HepG2 (cell line): ENCODE results near the gene ALDH9A1. TPM values are rescaled to one million over a fixed set of nuclear protein-coding genes. Genes with fewer than 3 reads are reported as not detected.

Experiments
- ATAC-seq: fragments of 200-7000 bp; cut with Tn5 transposase; 3 replicates; pipeline ENCODE4 v1.9.1; 2020; ENCODE audit warnings: mild to moderate bottlenecking, moderate library complexity
- BruUV-seq: library from RNA; stranded (reverse); fragments of 400-500 nt; replicated peaks from 2 replicates; lab custom pipeline; 2021; lab: Mats Ljungman, UMichigan
- CTCF ChIA-PET: fragments of 300-600 bp; formaldehyde crosslinking; extraction: SDS; loops from one replicate; lab custom pipeline; 2021; ENCODE audit warnings: low total read pairs, inconsistent platforms, low intra/inter-chr PET ratio; lab: Yijun Ruan, JAX
- POLR2A ChIA-PET: fragments of 350-600 bp; sonication (Branson Sonifier 250); formaldehyde crosslinking; loops from one replicate; lab custom pipeline; 2020; ENCODE audit warnings: antibody characterized with exemption, inconsistent platforms; lab: Yijun Ruan, JAX
- DNase-seq: peaks from one replicate; pipeline ENCODE4 v3.0.0-alpha.2; 2015; ENCODE audit warnings: low spot score
- FAIRE-seq: peaks from 3 replicates; lab custom pipeline; 2011; peaks lifted over from hg19 to GRCh38; lab: Jason Lieb, UNC
- H2AFZ ChIP-seq: one replicate; pipeline ENCODE4 v1.6.1; 2011; ENCODE audit warnings: low read length, inconsistent platforms
- H3K27ac ChIP-seq: fragments of 300-600 bp; 3 replicates; pipeline ENCODE4 v1.8.0; 2011; ENCODE audit warnings: mixed run types, mild to moderate bottlenecking, mixed read lengths, low read length, inconsistent platforms; ENCODE audit not compliant: insufficient read depth; ENCODE audit errors: extremely low read length
- H3K27me3 ChIP-seq, 2 experiments: fragments of 200-600 bp in 1 of 2; 2 replicates in 1 of 2; 3 replicates in 1 of 2; pipeline versions ENCODE4 v1.6.0 to v1.8.0; 2011; ENCODE audit warnings: low read length in 2 of 2, mild to moderate bottlenecking in 2 of 2, moderate library complexity in 2 of 2, inconsistent platforms in 1 of 2; ENCODE audit not compliant: insufficient read depth in 2 of 2, control insufficient read depth in 1 of 2
- H3K36me3 ChIP-seq, 2 experiments: fragments of 200-600 bp in 1 of 2; replicated peaks in 1 of 2; 2 replicates in 1 of 2; 3 replicates in 1 of 2; pipeline versions ENCODE4 v1.5.1 to v1.8.0; 2011; ENCODE audit warnings: low read length in 2 of 2, inconsistent platforms in 1 of 2; ENCODE audit not compliant: insufficient read depth in 2 of 2, control insufficient read depth in 1 of 2
- H3K4me1 ChIP-seq: 2 replicates; pipeline ENCODE4 v1.5.1; 2012; ENCODE audit warnings: low read length, inconsistent platforms; ENCODE audit not compliant: insufficient read depth
- H3K4me2 ChIP-seq: 2 replicates; pipeline ENCODE4 v1.6.0; 2011; ENCODE audit warnings: low read depth, low read length, inconsistent platforms
- H3K4me3 ChIP-seq, 3 experiments: fragments of 200-600 bp in 1 of 3; sonication (generic), shearing (Covaris generic) in 1 of 3; replicated peaks in 1 of 3; 2 replicates each; pipeline ENCODE4 v1.5.1; 2011 to 2016; ENCODE audit warnings: low read length in 3 of 3, inconsistent platforms in 2 of 3, low read depth in 2 of 3, mild to moderate bottlenecking in 2 of 3, control low read depth in 1 of 3, mixed read lengths in 1 of 3; ENCODE audit not compliant: insufficient read depth in 1 of 3
- H3K79me2 ChIP-seq: one replicate; pipeline ENCODE4 v1.6.1; 2011; ENCODE audit warnings: low read length, inconsistent platforms; ENCODE audit not compliant: insufficient read depth
- H3K9ac ChIP-seq: 2 replicates; pipeline ENCODE4 v1.6.0; 2011; ENCODE audit warnings: mild to moderate bottlenecking, low read depth, low read length, inconsistent platforms; ENCODE audit not compliant: insufficient read depth
- H3K9me3 ChIP-seq: 2 replicates; pipeline ENCODE4 v1.5.1; 2012; ENCODE audit warnings: mild to moderate bottlenecking, low read length
- H4K20me1 ChIP-seq: 2 replicates; pipeline ENCODE4 v1.6.0; 2011; ENCODE audit warnings: inconsistent platforms, mild to moderate bottlenecking, low read length, moderate library complexity; ENCODE audit not compliant: insufficient read depth
- CEBPG ChIP-seq: IDR thresholded peaks from 2 replicates; pipeline ENCODE4 v1.6.1; 2016
- CREB1 ChIP-seq, 2 experiments: fragments of 450-650 bp in 1 of 2; IDR thresholded peaks; 2 replicates each; pipeline ENCODE4 v1.6.1; 2016 to 2017; ENCODE audit warnings: control low read depth in 1 of 2, mild to moderate bottlenecking in 1 of 2, missing compliant biosample characterization in 1 of 2, missing genetic modification characterization in 1 of 2
- HNF4A ChIP-seq: sonication (generic); formaldehyde crosslinking; IDR thresholded peaks from 2 replicates; pipeline ENCODE4 v1.4.0; 2020; ENCODE audit warnings: missing genetic modification reagents
- NCOR1 ChIP-seq: fragments of 200-600 bp; sonication (generic); IDR thresholded peaks from 2 replicates; pipeline ENCODE4 v1.7.0; 2017; ENCODE audit warnings: antibody characterized with exemption, low read length, borderline replicate concordance
- ZBTB21 ChIP-seq: sonication (generic); formaldehyde crosslinking; IDR thresholded peaks from 2 replicates; pipeline ENCODE4 v1.4.0; 2020; ENCODE audit warnings: missing genetic modification reagents
- ZMYM2 ChIP-seq: sonication (generic); formaldehyde crosslinking; IDR thresholded peaks from 2 replicates; pipeline ENCODE4 v1.8.0; 2022; ENCODE audit warnings: mild to moderate bottlenecking, missing genetic modification reagents
- ZMYM3 ChIP-seq: sonication (generic); formaldehyde crosslinking; IDR thresholded peaks from 2 replicates; pipeline ENCODE4 v1.5.1; 2020; ENCODE audit warnings: mild to moderate bottlenecking, missing genetic modification reagents
- ZNF121 ChIP-seq: sonication (generic); formaldehyde crosslinking; IDR thresholded peaks from 2 replicates; pipeline ENCODE4 v1.5.0; 2020; ENCODE audit warnings: mild to moderate bottlenecking, missing genetic modification reagents
- ZNF775 ChIP-seq: sonication (generic); formaldehyde crosslinking; IDR thresholded peaks from 2 replicates; pipeline ENCODE4 v1.4.0; 2020; ENCODE audit warnings: missing genetic modification reagents, mild to moderate bottlenecking, moderate library complexity, borderline replicate concordance
- WGBS: methylation state at CpG from one replicate; pipeline ENCODE4 v1.1.6; 2017; ENCODE audit warnings: low lambda C conversion rate; 5-methylcytosine and 5-hydroxymethylcytosine counted together
- in situ Hi-C: cut with HindIII; loops from 2 replicates; pipeline ENCODE4 v1.10.0; 2017; ENCODE audit warnings: low pct_unique_long_range_greater_than_20kb; ENCODE audit not compliant: extremely low pct_ligation_motif_present
- intact Hi-C: fragments of 100-400 bp; cut with micrococcal nuclease; formaldehyde crosslinking; loops from one replicate; pipeline ENCODE4 v1.10.0; 2022; ENCODE audit not compliant: unreplicated experiment
- polyA plus RNA-seq, 8 experiments: library from polyadenylated mRNA; depleted of rRNA in 3 of 8; stranded (reverse) in 7 of 8; unstranded in 1 of 8; fragments of >200 nt; fragmentation: Illumina TruSeq in 4 of 8; extraction: Trizol in 4 of 8; gene quantifications; 2 replicates each; pipeline versions ENCODE4 v1.2.1 to v1.2.3, GENCODE V29; 2011 to 2016; ENCODE audit warnings: low read depth in 4 of 8, missing spikeins in 1 of 8, mixed read lengths in 1 of 8; ENCODE audit not compliant: insufficient read depth in 1 of 8
- total RNA-seq, 5 experiments: library from RNA; depleted of rRNA; stranded (reverse); fragments of >200 nt; fragmentation: Illumina TruSeq; extraction: Trizol; gene quantifications; 2 replicates each; pipeline ENCODE4 v1.2.3, GENCODE V29; 2016; ENCODE audit warnings: low read depth in 1 of 5
- TF ChIP-seq, protein P1 (sequence below): sonication (generic); formaldehyde crosslinking; IDR thresholded peaks from 2 replicates; pipeline ENCODE4 v1.4.0; 2020; ENCODE audit warnings: missing genetic modification reagents, mild to moderate bottlenecking, borderline replicate concordance
- TF ChIP-seq, protein P2 (sequence below): IDR thresholded peaks from 2 replicates; pipeline ENCODE4 v1.4.0; 2020; ENCODE audit warnings: mild to moderate bottlenecking, missing genetic modification reagents
- TF ChIP-seq, protein P3 (sequence below): sonication (generic); formaldehyde crosslinking; conservative IDR thresholded peaks from 2 replicates; pipeline ENCODE4 v1.4.0; 2020; ENCODE audit warnings: mild to moderate bottlenecking, missing genetic modification reagents, moderate library complexity

Gene ALDH9A1
- total and polyA plus RNA-seq, 2 of the 13 experiments (the other 11 are each of a cell fraction or from before 2014, with no cell fraction given), result 27.5 to 38.5 TPM

DNA sequence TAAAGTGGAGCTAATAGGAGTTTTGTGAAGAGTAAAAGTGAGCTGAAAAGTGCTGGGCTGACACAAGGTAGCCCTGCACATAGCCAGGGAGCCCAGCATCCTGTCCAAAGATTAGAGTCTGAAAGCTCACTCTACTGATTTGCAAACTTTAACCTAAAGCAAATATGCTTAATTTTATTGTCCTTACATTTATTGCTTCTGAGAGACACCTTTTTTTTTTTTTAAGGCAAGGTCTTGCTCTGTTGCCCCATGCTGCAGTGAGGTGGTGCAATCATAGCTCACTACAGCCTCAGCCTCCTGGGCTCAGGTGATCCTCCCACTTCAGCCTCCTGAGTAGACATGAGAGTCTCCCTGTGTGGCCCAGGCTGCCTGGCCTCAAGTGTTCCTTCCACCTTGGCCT, 50.8 kb downstream of the ALDH9A1 start (continued):
- TF ChIP-seq, protein P1, sequence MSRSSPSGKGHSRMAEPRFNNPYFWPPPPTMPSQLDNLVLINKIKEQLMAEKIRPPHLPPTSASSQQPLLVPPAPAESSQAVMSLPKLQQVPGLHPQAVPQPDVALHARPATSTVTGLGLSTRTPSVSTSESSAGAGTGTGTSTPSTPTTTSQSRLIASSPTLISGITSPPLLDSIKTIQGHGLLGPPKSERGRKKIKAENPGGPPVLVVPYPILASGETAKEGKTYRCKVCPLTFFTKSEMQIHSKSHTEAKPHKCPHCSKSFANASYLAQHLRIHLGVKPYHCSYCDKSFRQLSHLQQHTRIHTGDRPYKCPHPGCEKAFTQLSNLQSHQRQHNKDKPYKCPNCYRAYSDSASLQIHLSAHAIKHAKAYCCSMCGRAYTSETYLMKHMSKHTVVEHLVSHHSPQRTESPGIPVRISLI (CRISPR knock-in tag), result peak; percentile 78
- peak; percentile 36; the same call in 1 of the 2 replicates for TF ChIP-seq CEBPG
- peak; percentile 83 for TF ChIP-seq ZMYM3 (CRISPR knock-in tag)
- TF ChIP-seq, protein P2, sequence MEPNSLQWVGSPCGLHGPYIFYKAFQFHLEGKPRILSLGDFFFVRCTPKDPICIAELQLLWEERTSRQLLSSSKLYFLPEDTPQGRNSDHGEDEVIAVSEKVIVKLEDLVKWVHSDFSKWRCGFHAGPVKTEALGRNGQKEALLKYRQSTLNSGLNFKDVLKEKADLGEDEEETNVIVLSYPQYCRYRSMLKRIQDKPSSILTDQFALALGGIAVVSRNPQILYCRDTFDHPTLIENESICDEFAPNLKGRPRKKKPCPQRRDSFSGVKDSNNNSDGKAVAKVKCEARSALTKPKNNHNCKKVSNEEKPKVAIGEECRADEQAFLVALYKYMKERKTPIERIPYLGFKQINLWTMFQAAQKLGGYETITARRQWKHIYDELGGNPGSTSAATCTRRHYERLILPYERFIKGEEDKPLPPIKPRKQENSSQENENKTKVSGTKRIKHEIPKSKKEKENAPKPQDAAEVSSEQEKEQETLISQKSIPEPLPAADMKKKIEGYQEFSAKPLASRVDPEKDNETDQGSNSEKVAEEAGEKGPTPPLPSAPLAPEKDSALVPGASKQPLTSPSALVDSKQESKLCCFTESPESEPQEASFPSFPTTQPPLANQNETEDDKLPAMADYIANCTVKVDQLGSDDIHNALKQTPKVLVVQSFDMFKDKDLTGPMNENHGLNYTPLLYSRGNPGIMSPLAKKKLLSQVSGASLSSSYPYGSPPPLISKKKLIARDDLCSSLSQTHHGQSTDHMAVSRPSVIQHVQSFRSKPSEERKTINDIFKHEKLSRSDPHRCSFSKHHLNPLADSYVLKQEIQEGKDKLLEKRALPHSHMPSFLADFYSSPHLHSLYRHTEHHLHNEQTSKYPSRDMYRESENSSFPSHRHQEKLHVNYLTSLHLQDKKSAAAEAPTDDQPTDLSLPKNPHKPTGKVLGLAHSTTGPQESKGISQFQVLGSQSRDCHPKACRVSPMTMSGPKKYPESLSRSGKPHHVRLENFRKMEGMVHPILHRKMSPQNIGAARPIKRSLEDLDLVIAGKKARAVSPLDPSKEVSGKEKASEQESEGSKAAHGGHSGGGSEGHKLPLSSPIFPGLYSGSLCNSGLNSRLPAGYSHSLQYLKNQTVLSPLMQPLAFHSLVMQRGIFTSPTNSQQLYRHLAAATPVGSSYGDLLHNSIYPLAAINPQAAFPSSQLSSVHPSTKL, result no peak
- peak; percentile 91 for TF ChIP-seq ZNF121 (CRISPR knock-in tag)
- peak; percentile 57; the same call in 1 of the 2 replicates for TF ChIP-seq ZMYM2 (CRISPR knock-in tag)

DNA sequence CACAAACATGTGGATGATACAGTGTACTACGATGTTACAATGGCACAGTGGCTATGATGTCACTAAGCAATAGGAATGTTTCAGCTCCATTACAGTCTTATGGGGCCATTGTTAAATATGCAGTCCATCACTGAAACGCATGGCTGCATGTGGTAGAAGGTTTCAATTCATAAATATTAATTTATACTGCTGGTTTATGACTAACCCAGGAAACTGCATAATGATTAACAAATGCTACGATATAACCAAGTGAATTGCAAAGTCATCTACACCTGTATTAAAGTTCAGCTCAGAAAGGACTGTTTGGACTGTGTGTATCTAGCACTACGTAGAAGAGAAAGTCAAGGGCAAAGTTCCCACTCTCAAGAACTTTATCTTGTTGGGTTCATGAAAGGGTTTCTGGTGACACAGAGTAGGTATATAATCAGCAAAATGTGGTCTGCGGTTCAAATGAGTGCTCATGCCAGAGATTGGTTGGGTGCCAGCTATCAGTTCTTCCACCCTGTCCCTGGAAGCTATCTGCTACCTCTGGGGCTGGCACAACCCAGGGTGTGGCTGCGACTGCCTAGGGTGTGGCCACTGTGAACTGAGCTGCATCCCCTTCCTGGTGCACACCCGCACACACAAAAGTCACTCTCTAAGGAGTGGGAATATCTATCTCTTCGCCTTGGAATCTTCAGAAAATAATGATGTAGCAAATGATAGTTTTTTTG, 52.6 kb downstream of the ALDH9A1 start:
- Histone ChIP-seq H2AFZ (no peak overlapping the region), H3K4me1 (peaks cover 27% of the 10 kb centered on the region), H3K27me3 (no peaks in the 10 kb centered on the region), H3K9me3 (no peaks in the 10 kb centered on the region), H3K79me2 (no peaks in the 10 kb centered on the region), H3K36me3 (peaks cover 0 to 7% of the 10 kb centered on the region in 2 experiments; a peak in 2 of 5 replicates), H3K4me3 (no peak overlapping the region), H4K20me1 (no peaks in the 10 kb centered on the region), H3K27ac (peak overlapping the region; percentile 55), H3K4me2 (peak overlapping the region; percentile 33), H3K9ac (no peak overlapping the region)
- no TSS peak for BruUV-seq
- ATAC-seq (peak; percentile 74), FAIRE-seq (peak; percentile 37), DNase-seq (peak; percentile 57)
- 42% methylated on average over 7 of the region's 8 CpGs for WGBS
- intact Hi-C loops (no loop called here), in situ Hi-C loops (no loop called here)
- ChIA-PET POLR2A (interaction anchor here (0.5 to 1.6 kb wide), 2 partner anchors 15 to 183 kb away, joined by 3 to 9 read pairs; partner anchors contain the start of gene MGST3), CTCF (no interaction called here)
- TF ChIP-seq, protein P3, sequence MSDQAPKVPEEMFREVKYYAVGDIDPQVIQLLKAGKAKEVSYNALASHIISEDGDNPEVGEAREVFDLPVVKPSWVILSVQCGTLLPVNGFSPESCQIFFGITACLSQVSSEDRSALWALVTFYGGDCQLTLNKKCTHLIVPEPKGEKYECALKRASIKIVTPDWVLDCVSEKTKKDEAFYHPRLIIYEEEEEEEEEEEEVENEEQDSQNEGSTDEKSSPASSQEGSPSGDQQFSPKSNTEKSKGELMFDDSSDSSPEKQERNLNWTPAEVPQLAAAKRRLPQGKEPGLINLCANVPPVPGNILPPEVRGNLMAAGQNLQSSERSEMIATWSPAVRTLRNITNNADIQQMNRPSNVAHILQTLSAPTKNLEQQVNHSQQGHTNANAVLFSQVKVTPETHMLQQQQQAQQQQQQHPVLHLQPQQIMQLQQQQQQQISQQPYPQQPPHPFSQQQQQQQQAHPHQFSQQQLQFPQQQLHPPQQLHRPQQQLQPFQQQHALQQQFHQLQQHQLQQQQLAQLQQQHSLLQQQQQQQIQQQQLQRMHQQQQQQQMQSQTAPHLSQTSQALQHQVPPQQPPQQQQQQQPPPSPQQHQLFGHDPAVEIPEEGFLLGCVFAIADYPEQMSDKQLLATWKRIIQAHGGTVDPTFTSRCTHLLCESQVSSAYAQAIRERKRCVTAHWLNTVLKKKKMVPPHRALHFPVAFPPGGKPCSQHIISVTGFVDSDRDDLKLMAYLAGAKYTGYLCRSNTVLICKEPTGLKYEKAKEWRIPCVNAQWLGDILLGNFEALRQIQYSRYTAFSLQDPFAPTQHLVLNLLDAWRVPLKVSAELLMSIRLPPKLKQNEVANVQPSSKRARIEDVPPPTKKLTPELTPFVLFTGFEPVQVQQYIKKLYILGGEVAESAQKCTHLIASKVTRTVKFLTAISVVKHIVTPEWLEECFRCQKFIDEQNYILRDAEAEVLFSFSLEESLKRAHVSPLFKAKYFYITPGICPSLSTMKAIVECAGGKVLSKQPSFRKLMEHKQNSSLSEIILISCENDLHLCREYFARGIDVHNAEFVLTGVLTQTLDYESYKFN (CRISPR knock-in tag), result 0 out of 2 replicates have a peak, but pooled peaks have one; percentile 28
- TF ChIP-seq NCOR1, result no peak
- peak; percentile 17; the same call in 1 of the 2 replicates for TF ChIP-seq CREB1 (IDR thresholded peaks at IDR 0.05)
- TF ChIP-seq CREB1 (CRISPR knock-in tag; IDR thresholded peaks at IDR 0.05), result no peak
- 0 out of 2 replicates have a peak, but pooled peaks have one; percentile 15 for TF ChIP-seq ZBTB21 (CRISPR knock-in tag)
- peak; percentile 49 for TF ChIP-seq HNF4A
- no peak for TF ChIP-seq ZNF775 (CRISPR knock-in tag)
